Lung (tissue), 12 donors: Measurements from ENCODE around the gene PRDM13. TPM values are rescaled to one million over a fixed set of nuclear protein-coding genes. Genes with fewer than 3 reads are reported as not detected.
A peak's percentile ranks its signal among the peaks of the same experiment; 100 is the strongest.

ENCODE experiments used
- ATAC-seq: fragments of 200-7000 bp; cut with Tn5 transposase; one replicate; pipeline ENCODE4 v1.9.1; 2020; ENCODE audit warnings: moderate number of reproducible peaks; ENCODE audit not compliant: insufficient read depth, low FRiP score
- DNase-seq, 3 donors: peaks; one replicate each; pipeline ENCODE4 v3.0.0-alpha.2; 2013 to 2017
- H3K27ac ChIP-seq, 2 donors: one replicate each; pipeline ENCODE4 v1.5.1; 2013; ENCODE audit warnings: mild to moderate bottlenecking in 2 of 2, moderate library complexity in 2 of 2, control low read depth in 1 of 2, inconsistent platforms in 1 of 2, low read depth in 1 of 2, low read length in 1 of 2
- H3K27me3 ChIP-seq, 3 donors: one replicate each; pipeline ENCODE4 v1.5.1; 2013; ENCODE audit warnings: low read length in 2 of 3; ENCODE audit not compliant: control insufficient read depth in 3 of 3, insufficient read depth in 3 of 3
- H3K36me3 ChIP-seq, 4 donors: one replicate each; pipeline ENCODE4 v1.5.1; 2013; ENCODE audit warnings: low read length in 4 of 4, mild to moderate bottlenecking in 1 of 4, moderate library complexity in 1 of 4; ENCODE audit not compliant: control insufficient read depth in 4 of 4, insufficient read depth in 4 of 4
- H3K4me1 ChIP-seq, 5 donors: one replicate each; pipeline ENCODE4 v1.5.1; 2013; ENCODE audit warnings: low read length in 5 of 5, mild to moderate bottlenecking in 2 of 5, moderate library complexity in 1 of 5; ENCODE audit not compliant: control insufficient read depth in 5 of 5, insufficient read depth in 5 of 5
- H3K4me3 ChIP-seq: one replicate; pipeline ENCODE4 v1.5.1; 2013; ENCODE audit warnings: mild to moderate bottlenecking, control low read depth, moderate library complexity
- H3K9ac ChIP-seq, 2 donors: one replicate each; pipeline ENCODE4 v1.5.1; 2013; ENCODE audit warnings: low read length in 2 of 2, control low read depth in 1 of 2; ENCODE audit not compliant: insufficient read depth in 1 of 2
- H3K9me3 ChIP-seq, 4 donors: one replicate each; pipeline ENCODE4 v1.5.1; 2013; ENCODE audit warnings: low read length in 3 of 4, mild to moderate bottlenecking in 1 of 4, moderate library complexity in 1 of 4; ENCODE audit not compliant: control insufficient read depth in 4 of 4, insufficient read depth in 3 of 4
- CTCF ChIP-seq: IDR thresholded peaks from 2 replicates; pipeline ENCODE4 v1.5.1; 2012; ENCODE audit warnings: mild to moderate bottlenecking; ENCODE audit errors: control extremely low read depth, extremely low read depth
- WGBS, 2 donors: extraction: QIAGEN DNeasy Blood & Tissue Kit; methylation state at CpG; one replicate each; pipeline ENCODE4 v1.1.7; 2013; 5-methylcytosine and 5-hydroxymethylcytosine counted together
- polyA plus RNA-seq, 2 donors: library from polyadenylated mRNA; stranded (reverse); fragments of 200-250 nt; gene quantifications; one replicate each; pipeline ENCODE4 v1.2.1, GENCODE V29; 2013
- total RNA-seq, 2 donors: library from RNA; depleted of rRNA in 1 of 2; stranded (reverse); fragments of >200 nt in 1 of 2; gene quantifications; one replicate each; pipeline ENCODE4 v1.2.1, GENCODE V29; 2014 to 2021
- donor health status: control.
- donor health status: control.
- donor health status: Bipolar disorder and iron deficiency.
- donor health status: healthy.
- donor health status: DM: yes; HTN: yes; CAD: no.

PRDM13 gene
- total and polyA plus RNA-seq, 4 donors: not detected

- Histone ChIP-seq H3K9me3 (peaks cover 0 to 8% (median 0%) of the 10 kb centered on the region in 4 donors), H3K9ac (no peak overlapping the region), H3K36me3 (no peaks in the 10 kb centered on the region), H3K27me3 (peaks cover 14 to 98% (median 94%) of the 10 kb centered on the region in 3 donors), H3K27ac (no peak overlapping the region), H3K4me1 (peaks cover 0 to 15% (median 8%) of the 10 kb centered on the region in 5 donors), H3K4me3 (no peak overlapping the region)
- TF ChIP-seq CTCF: no peak
- no peak for ATAC-seq
- DNase-seq: peak in 1 of 3 donors; percentile 17
- 10 to 13% methylated on average over 20 of the region's 20 CpGs for WGBS, 2 donors
Observed at GRCh38 chr6:99605074-99605734, 1.4 kb upstream of the PRDM13 start.

GRCh38 chr6:99605911-99606655 is 550 bp upstream of the PRDM13 start:
- Histone ChIP-seq H3K9me3 (peaks cover 0 to 8% (median 0%) of the 10 kb centered on the region in 4 donors), H3K4me3 (no peak overlapping the region), H3K9ac (no peak overlapping the region), H3K36me3 (no peaks in the 10 kb centered on the region), H3K27me3 (peaks cover 14 to 99% (median 95%) of the 10 kb centered on the region in 3 donors), H3K27ac (no peak overlapping the region), H3K4me1 (peaks cover 0 to 15% (median 8%) of the 10 kb centered on the region in 5 donors)
- no peak for ATAC-seq
- TF ChIP-seq CTCF: no peak
- DNase-seq: no peak
- 13% methylated on average over 16 of the region's 16 CpGs for WGBS, 2 donors

- no peak overlapping the region for H3K9ac ChIP-seq
- H3K36me3 ChIP-seq: no peaks in the 10 kb centered on the region
- H3K9me3 ChIP-seq: peaks cover 0 to 10% (median 0%) of the 10 kb centered on the region in 4 donors
- H3K4me1 ChIP-seq: peaks cover 0 to 15% (median 8%) of the 10 kb centered on the region in 5 donors
- ATAC-seq (no peak), DNase-seq (no peak)
- H3K27me3 ChIP-seq: peaks cover 14 to 99% (median 96%) of the 10 kb centered on the region in 3 donors
- no peak overlapping the region for H3K4me3 ChIP-seq
- 8% methylated on average over 34 of the region's 34 CpGs for WGBS, 2 donors
- H3K27ac ChIP-seq: no peak overlapping the region
- TF ChIP-seq CTCF: no peak
Observed at GRCh38 chr6:99607416-99608036, 893 bp downstream of the PRDM13 start.
